CMK (cell line): Measurements from ENCODE around the gene APLF.
"Not testable (repeated sequence)": the region's sequence is repeated elsewhere in the genome, so short reads cannot be mapped to it uniquely, and the experiment has no call there.

Experiments used
- DNase-seq: peaks from one replicate; pipeline ENCODE4 v3.0.0-alpha.2; 2010; ENCODE audit warnings: low read depth

Gene APLF

DNA sequence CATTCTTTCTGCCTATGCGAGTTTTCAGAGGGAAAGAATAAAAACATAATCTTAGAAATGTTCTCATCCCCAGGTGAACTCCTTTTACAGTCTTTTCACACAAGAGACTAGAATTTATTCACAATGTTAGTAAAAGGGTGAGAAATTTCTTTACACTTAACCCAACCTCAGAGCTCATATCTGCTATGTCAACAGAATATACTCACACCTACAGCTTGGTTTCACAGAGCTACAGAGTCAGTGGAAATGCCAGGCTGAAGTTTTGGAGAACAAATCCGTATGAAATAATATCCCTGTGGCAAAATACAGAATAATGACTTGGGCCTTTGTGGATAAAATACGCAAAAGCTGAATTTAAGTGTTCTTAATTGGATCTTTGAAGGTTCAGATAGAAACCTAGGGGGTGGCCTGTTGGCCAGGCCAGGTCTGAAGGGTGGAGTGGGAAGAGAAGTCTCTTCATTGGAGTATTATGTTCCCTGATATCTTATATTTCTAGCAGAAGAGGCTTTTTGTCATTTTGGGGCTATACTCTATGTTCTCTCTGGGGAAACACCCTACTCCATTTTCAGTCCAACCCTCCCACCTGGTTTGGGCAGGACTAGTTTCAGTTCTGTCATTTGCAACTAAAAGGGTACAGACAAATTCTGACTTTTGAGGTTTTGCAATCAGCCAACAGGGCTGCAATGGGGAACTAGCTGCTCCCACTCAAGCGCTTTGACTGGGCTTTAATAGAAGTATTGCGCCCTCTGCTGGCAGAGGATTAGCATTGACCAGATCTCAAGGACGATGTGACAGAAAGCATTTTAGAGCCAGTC is 26.0 kb upstream of the APLF start:
- peak; percentile 80 for DNase-seq

DNA sequence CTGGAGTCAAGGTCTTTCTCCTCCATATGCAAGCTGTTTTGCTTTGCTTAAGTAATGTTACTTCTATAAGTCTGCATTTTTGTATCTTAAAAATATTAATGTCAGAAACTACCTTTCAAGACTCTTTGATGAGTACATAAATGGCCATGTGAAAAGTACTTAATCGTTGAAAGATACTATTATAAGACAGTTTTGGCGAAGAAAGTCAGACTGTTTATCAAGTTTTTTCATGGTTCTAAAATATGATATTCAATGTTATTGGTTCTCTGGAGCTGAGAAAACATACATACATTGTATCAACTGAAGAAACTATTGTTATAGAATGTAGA is 25.4 kb upstream of the APLF start:
- DNase-seq = no peak

DNA sequence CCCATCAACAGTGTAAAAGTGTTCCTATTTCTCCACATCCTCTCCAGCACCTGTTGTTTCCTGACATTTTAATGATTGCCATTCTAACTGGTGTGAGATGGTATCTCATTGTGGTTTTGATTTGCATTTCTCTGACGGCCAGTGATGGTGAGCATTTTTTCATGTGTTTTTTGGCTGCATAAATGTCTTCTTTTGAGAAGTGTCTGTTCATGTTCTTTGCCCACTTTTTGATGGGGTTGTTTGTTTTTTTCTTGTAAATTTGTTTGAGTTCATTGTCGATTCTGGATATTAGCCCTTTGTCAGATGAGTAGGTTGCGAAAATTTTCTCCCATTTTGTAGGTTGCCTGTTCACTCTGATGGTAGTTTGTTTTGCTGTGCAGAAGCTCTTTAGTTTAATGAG is 21.0 kb upstream of the APLF start:
- DNase-seq = not testable (repeated sequence)

DNA sequence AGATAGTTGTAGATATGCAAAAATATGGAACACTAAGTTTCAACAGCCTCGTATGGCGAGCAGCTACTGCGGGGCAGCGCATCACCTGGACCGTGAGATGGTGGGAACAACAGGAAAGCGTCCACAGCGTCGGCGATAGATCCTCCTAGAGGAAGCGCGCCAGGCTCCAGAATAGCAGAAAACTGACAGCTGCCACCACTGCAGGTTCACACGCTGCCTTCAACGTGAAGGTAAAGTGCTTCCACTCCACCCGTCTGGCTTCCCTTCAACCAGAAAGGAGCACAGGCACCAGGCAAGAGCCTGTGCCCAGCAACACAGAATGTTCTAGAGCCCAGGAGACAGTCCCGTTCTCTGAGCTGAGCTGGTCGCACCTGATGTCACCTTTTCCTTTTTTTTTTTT is 20.3 kb upstream of the APLF start:
- no peak for DNase-seq

DNA sequence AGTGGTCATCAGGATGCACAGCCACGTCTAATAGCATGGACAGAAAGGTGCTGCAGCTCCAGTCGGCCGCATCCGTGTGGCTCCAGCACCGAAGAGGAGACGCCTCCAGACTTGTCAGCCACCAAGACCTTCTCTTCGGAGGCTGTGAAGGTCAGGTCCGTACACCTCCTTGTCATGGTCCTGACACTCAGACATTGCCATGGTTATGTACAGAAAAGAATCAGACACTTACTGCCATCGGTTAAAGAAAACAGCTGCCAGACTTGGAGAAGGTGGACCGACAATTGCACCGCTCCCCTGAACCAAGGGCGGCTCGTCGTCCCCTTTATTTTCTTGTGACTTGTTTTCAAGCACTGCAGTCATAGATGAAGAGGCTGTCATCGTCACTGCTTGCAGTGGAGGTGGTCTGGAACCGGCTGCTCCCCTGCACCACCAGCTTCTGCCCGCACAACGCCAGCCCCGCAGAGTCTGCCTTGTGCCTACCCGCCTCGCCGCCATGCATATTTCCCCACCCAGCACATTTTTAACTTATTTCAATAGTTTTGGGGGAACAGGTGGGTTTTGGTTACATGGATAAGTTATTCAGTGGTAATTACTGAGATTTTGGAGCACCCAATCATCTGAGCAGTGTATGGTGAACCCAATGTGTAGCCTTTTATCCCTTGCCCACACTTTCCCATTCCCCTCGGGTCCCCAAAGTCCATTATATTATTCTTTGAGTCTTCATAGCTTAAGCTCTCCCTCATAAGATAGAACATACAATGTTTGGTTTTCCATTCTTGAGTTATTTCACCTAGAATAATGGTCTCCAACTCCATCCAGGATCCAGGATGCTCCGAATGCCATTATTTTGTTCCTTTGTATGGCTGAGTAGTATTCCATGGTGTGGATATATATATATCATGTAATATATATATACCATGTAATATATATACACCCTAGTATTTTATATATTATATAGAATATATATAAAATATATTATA is 18.4 kb upstream of the APLF start:
- DNase-seq = no peak

DNA sequence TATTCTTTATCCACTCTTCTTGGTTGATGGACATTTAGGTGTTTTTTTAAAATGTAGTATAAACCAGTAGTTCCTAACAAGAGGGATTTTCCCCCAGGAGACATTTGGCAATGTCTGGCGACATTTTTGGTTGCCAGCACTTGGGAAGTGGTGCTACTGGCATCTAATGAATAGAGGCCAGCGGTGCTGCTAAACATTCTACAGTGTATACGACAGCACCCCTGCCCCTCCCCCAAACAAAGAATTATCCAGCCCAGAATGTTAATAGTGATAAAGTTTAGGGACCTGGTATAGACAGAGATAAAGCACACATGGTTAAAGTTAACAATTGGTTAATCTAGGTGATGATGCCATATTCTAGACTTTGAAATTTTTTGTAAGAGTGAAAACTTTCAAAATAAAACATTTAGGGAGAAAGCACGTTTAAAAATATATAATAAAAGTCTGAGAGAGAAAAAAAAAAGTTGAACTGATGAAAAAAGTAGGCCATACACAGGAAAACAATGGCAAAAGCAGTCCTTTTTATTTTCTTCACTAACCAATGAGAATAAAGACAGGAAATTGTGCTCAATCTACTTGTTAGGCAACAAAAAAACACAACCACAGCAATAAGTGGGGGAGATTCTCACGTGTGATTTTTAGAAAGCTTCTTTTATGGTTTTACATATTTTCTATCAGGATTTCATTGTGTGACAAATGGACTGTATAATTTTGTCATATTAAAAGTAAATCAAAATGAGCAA is 15.1 kb upstream of the APLF start:
- no peak for DNase-seq

DNA sequence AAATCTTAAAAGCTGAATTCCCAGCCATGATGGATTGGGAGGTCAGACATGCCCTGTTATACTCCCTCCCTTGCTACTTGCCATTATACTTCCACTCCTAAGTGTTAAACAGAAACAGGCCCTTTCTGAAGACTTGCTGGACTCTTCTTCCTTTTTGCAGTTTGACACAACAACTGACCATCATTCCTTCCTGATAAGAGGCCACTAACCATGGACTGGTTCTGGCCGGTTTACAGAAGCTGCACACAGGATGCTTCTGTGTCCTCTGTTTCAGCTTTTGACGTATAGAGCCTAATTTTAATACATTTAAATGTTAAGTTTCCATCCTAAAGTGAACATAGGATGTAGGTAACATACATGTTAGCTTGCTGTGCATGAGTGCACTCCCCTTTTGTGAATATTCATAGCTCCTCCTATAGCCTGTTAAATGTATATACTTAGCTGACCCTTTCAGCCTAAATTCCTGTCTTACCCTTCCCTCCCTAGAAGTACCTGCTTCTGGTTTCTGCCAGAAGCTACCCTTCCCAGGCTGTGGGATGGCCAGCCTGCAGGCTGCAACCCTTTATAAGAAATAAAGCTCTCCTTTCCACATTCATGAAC is 13.5 kb upstream of the APLF start:
- DNase-seq = no peak

DNA sequence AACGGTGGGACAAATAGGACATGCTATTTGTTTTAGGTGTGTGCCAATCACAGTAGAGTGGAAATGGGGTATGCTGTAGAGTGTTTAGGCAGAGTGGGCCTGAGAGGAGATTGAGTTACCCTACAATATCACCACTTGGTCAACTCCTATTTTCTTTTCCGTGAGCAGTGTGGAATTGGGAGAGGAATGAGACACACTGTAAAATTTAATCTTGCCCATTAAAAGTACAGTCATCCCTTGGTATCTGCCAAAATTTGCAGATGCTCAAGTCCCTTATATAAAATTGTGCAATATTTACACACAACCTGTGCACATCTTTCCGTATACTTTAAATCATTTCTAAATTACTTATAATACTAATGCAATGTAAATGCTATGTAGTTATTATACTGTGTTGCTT is 12.7 kb upstream of the APLF start:
- no peak for DNase-seq

DNA sequence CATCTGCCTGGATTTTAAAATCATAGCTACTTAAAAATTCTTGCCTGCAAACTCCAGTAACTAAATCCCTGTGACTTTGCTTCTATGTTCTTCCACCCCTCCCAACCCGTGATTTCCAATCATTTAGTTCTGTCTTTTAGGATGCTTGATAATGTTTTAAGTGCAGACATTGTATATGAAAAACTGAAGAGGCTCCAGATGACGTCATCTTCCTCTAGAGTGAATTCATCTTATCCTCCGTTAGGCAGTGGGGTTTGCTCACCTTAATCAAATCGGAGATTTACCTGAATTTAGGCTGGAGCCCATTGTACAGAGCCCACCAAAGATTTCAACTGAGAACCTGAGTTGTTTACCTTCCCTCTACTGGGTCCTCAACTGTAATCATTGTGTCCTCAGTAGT is 11.2 kb upstream of the APLF start:
- DNase-seq = no peak

DNA sequence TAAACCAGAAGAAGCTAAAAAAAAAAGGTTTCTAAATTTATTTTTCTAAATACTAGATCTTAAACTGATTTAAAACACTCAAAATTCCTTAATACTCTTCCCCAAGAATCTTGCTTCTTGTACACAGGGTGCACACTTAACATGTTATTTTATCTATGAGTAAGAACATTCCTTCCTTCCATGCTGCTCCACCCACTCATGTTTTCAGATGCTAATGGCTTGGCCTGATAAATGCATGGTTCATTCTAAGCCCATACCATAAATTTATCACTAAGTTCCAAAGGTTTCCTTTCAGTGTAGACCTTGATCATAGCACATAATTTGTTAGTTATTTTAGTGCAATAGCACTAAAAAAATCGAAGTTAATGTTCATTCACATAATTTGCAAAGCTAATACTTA is 8.4 kb upstream of the APLF start:
- DNase-seq = no peak

DNA sequence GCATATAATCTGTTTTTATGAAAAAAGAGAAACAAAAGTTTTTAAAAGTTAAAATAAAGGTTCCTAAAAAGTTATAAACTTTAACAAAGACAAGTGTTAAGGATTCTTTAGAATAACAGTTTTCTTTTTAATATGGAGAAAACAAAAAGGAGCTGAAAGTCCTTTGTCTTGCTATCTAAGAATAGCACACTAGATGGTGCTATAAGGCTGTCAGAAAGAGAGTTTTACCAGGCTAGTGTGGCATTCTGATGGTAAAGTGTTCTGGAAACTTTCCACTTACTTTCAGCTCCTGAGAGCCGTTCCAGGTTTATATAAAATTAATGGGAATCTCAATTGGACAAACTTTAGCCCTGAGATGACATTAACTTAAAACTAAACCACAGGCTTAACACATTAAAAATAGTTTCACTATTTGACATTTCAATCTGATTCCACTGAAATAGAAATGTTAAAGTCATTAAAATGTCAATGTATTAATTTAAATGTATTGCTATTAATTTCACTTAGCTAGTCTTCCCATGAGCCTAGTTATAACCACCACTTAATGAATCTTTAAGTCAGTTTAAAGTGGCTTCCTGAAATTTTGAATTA is 4.0 kb upstream of the APLF start:
- DNase-seq = no peak

DNA sequence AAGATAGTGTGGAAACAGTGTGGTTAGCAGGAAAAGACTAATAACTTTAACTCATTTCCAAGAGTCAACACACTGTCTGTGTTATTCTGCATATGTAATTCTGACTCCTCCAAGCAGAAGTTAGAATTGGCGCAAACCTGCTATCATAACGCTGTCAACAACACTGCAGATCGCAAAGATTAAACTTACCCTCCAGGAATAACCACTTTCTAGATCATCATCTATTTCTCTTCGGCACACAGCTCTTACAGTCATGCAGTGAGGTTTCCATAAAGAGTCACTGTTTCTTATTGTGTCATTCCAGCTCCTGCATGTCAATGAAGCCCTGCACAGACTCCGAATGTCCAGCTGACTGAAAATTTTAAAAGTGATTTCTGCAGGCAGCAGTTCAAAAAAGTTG is 2.7 kb upstream of the APLF start:
- no peak for DNase-seq

DNA sequence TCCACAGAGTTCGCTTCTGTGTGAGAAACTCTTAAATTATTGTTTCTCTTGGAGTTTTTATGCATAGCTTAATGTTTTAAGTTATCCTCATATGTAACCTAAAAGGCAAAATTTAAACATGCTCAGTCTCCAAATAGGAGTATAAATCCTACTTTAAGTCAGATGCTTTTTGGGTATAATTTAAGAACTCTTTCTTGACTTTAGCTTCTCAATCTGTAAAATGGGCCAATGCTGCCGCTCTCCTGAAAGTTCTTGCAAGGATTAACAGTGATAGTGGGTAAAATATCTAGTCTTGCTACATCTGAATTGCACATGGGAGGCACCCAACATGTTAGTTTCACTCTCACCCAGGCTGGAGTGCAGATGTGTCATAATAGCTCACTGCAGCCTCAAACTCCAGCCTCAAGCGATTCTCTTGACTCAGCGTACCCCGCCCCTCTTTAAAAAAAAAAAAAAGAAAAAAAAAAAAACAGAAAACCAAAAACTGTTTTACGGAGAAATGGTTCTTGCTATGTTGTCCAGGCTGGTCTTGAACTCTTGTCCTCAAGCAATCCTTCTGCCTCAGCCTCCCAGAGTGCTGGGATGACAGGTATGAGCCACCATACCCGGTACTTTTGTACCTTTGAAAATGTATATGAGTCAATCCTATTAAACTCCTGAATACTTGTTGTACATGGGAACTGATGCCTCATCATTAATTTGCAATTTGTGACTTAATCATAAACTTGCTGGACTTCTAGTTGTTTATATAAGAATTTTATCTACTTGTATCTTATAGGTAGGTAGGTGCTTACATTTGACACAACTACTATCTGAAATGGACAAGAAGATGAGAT is 2.1 kb upstream of the APLF start:
- no peak for DNase-seq

DNA sequence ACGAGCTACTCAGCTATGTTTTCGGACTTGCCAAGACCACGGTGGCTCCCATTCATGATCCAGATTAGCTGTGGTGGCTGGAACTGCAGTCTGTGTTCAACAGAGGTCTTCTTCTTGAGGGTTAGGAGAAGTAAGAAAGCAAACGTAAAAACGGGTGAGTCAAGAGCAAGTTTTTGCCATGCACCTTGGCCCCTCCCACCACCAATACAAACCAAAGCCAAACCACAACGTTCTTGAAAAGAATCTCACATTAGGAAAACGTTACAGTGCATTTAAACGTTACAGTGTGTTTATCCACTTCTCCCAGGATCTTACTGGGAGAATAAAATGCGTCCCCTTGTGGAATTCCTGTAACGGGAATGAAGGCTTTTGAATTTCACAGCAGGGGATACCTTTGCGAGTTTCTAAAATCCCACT is 1.0 kb upstream of the APLF start:
- no peak for DNase-seq

DNA sequence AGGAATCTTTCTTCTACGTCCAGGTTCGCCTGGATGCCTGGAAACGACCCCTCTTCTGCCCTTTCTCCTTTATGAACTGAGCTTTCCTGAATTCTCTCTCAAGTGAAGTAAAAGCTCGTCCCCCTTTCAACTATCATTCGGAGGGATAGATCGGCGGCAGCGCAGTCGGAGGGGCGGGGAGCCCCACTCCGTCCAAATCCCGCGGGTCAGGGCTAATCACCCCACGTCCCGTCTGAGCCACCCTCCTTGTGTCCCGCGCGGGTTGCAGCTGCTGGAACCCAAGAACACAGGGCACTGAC is 658 bp upstream of the APLF start:
- no peak for DNase-seq

DNA sequence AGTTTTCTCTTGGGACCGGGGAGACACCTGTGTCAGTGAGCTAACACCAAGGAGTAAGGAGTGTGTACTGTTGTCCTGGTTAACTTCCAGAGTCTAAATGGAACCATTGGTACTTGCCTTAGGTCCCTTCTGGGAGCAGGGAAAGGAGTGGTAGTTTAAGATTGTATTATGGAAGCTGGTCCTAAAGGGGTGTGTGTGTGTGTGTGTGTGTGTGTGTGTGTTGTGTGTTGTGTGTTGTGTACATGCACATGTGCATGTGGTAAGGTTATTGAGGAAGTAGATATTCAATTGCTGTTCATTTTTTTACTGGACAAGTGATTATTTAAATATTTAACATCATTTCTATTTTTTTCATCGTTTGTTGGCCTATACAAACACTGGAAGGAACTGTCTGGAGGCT is 1.4 kb downstream of the APLF start:
- no peak for DNase-seq

DNA sequence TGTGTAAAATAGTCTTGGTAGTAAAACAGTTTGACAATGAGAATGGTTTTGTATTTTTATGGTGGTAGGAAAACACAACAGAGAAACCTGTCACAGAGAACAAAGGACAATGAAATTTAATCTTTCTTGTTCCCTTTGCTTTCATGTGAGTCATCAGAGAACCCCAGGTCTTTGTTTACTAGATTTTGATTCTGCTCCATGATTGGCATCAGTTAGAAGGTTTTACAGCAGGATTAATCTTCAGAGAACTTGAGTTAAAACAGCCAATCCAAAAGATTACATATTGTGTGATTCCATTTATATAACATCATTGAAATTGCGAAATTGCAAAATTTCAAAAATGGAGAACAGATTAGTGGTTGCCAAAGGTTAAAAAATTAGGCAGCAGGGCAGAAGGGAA is 2.5 kb downstream of the APLF start:
- no peak for DNase-seq

DNA sequence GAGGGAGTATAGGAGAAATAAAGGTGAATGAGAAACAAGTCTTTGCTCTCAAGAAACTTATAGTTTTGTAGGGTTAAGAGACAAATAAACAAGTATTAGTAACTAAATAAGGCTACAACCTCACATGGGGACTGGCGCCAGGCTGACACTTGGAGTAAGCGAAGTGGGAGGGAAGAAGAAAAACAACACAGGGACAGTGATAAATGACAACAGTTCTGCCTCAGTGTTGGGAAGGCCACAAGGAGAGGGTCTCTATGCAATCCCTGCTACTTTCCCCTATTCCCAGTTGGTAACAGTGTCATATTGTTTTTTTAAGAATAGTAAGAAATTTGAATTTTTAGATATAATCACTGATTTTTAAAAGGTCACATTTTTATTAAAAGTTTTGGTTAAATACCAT is 4.0 kb downstream of the APLF start:
- no peak for DNase-seq

DNA sequence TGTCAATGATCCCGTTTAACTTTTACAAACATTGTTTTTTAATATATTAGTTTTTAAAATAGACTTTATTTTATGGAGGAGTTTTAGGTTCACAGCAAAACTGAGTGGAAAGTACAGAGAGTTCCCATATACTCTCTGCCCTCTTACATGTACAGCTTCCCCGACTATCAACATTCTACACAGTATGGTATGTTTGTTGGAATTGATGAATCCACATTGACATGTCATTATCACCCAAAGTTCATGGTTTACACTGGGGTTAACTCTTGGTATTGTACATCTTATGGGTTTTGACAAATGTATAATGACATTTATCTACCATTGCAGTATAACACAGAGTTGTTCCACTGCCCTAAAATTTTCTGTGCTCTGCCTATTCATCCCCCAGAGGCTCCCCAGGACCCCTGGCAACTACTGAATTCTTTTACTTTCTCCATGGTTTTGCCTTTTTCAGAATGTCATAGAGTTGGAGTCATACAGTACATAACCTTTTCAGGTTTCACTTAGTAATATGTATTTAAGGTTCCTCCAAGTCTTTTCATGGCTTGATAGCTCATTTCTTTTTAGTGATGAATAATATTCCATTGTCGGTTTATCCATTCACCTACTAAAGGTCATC is 5.5 kb downstream of the APLF start:
- DNase-seq = no peak

DNA sequence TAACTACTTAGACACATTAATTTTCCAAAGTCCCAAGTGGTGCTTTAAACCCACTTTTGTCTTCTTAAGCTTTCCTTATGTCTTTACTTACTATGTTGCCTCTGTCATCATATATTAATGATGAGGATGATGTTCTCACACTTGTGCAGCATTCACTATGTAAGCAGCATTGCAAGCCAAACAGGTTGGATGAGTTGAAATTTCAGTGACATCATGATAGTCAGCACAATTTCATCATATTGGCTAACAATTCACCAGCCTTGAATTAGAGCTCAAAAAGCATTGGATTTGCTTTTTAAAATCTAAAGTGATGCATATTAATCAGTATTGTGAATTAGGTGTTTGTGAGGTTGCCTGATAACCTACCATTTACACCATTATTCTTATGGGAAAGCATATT is 7.7 kb downstream of the APLF start:
- no peak for DNase-seq

DNA sequence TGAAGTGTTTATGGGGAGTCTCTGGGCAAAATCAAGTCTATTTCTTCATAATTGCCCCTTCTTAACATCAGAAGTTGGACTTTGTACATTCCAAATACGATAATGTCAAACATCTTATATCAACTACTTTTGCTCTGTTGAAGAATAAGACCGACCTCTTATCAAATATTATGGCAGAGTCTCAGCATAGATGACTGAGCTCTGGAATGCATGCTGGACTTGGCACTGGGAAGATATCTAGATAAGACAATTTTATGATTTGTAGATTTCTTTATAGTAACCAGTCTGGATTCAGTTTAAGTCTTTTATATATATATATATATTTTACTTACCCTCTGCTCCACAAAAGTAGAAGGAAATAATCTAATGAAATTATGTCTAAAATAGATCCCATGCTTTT is 8.2 kb downstream of the APLF start:
- no peak for DNase-seq
